ENCODE data around the gene XYLT2. TPM values are rescaled to one million over a fixed set of nuclear protein-coding genes. Genes with fewer than 3 reads are reported as not detected.

Gene XYLT2
- total and polyA plus RNA-seq, 2 of the 13 experiments (the other 11 are each of a cell fraction or from before 2014, with no cell fraction given) = 17.0 to 22.1 TPM

DNA sequence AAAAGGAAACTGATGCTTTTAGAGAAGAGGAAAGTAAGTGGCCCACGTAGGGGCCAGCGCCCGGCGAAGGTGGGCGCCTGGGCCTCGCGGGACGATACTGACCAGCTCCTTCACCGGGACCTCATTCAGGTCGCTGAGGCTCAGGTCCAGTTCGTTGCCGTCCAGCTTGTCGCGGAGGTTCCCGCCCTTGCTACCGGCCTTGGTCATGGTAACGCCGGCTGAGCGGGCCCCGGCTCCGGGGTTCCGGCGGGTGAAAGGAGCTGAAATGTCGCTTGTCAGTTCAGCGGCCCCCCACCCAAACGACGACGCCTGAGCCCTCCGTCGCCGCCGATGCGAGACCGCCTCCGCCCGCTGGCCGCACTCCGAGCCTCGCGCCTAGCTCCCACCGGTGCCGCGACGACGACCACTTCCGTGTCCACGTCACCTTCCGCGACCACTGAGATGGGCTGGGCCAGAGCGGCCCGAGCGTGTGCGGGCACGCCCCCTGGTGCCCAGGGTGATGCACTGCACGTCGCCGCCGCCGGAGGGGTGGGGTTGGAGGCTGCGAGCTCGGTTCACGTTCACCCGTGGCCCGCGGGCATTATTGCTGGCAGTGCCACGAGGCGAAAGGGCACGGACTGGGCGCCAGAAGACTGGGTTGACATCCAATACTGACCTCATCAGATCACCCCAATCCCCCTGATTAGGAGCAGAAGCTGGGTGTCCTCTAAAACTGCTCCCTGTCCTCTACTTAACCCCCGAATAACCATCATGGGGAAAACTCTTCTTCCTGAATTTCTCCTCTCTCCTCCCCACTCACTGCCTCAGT is 51.4 kb downstream of the XYLT2 start, which contains the start of gene LRRC59 (continued):
- TF ChIP-seq PRMT3 (CRISPR knock-in tag; IDR thresholded peaks at IDR 0.05; ENCODE audit: borderline replicate concordance, low read depth) = peak; percentile 93; the same call in 1 of the 2 replicates
- peak; percentile 92 for TF ChIP-seq AGO2 (optimal IDR thresholded peaks at IDR 0.05; ENCODE audit: low read depth, low read length)
- no peak for TF ChIP-seq ZNF382 (CRISPR knock-in tag; IDR thresholded peaks at IDR 0.05; ENCODE audit: borderline replicate concordance)
- TF ChIP-seq SMARCC2 (IDR thresholded peaks at IDR 0.05) = no peak
- peak; percentile 87 for TF ChIP-seq YY1 (IDR thresholded peaks at IDR 0.05; ENCODE audit: insufficient read depth, insufficient replicate concordance, low read depth, low read length)
- TF ChIP-seq, protein P1, sequence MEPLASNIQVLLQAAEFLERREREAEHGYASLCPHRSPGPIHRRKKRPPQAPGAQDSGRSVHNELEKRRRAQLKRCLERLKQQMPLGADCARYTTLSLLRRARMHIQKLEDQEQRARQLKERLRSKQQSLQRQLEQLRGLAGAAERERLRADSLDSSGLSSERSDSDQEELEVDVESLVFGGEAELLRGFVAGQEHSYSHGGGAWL (CRISPR knock-in tag; IDR thresholded peaks at IDR 0.05) = peak; percentile 98
- peak; percentile 92 for TF ChIP-seq JARID2 (CRISPR knock-in tag; IDR thresholded peaks at IDR 0.05; ENCODE audit: insufficient replicate concordance)
- peak; percentile 98; the same call in 1 of the 2 replicates for TF ChIP-seq ZNF780A (CRISPR knock-in tag; IDR thresholded peaks at IDR 0.05)
- TF ChIP-seq TAF15 (IDR thresholded peaks at IDR 0.05; ENCODE audit: low read depth, low read length, poor library complexity, severe bottlenecking) = no peak
- TF ChIP-seq ZC3H4 (CRISPR knock-in tag; IDR thresholded peaks at IDR 0.05; ENCODE audit: borderline replicate concordance) = no peak; the same call in 1 of the 2 replicates
- peak; percentile 79 for TF ChIP-seq ISL2 (CRISPR knock-in tag; IDR thresholded peaks at IDR 0.05)
- TF ChIP-seq, protein P2, sequence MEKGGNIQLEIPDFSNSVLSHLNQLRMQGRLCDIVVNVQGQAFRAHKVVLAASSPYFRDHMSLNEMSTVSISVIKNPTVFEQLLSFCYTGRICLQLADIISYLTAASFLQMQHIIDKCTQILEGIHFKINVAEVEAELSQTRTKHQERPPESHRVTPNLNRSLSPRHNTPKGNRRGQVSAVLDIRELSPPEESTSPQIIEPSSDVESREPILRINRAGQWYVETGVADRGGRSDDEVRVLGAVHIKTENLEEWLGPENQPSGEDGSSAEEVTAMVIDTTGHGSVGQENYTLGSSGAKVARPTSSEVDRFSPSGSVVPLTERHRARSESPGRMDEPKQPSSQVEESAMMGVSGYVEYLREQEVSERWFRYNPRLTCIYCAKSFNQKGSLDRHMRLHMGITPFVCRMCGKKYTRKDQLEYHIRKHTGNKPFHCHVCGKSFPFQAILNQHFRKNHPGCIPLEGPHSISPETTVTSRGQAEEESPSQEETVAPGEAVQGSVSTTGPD (CRISPR knock-in tag; IDR thresholded peaks at IDR 0.05) = 0 out of 2 replicates have a peak, but pooled peaks have one; percentile 43
- TF ChIP-seq PAX8 (CRISPR knock-in tag; IDR thresholded peaks at IDR 0.05; ENCODE audit: borderline replicate concordance) = 0 out of 2 replicates have a peak, but pooled peaks have one; percentile 62
- no peak for TF ChIP-seq ZFP36L2 (CRISPR knock-in tag; IDR thresholded peaks at IDR 0.05)
- TF ChIP-seq LCORL (IDR thresholded peaks at IDR 0.05) = no peak
- TF ChIP-seq LCORL (CRISPR knock-in tag; IDR thresholded peaks at IDR 0.05) = peak; percentile 97
- peak; percentile 77; the same call in 1 of the 2 replicates for TF ChIP-seq NCOA2 (CRISPR knock-in tag; IDR thresholded peaks at IDR 0.05)
- TF ChIP-seq, protein P3, sequence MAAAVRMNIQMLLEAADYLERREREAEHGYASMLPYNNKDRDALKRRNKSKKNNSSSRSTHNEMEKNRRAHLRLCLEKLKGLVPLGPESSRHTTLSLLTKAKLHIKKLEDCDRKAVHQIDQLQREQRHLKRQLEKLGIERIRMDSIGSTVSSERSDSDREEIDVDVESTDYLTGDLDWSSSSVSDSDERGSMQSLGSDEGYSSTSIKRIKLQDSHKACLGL (CRISPR knock-in tag; IDR thresholded peaks at IDR 0.05) = peak; percentile 96
- peak; percentile 96; the same call in 1 of the 2 replicates for TF ChIP-seq NFKB2 (CRISPR knock-in tag; IDR thresholded peaks at IDR 0.05; ENCODE audit: borderline replicate concordance)
- TF ChIP-seq FOXM1 (CRISPR knock-in tag; IDR thresholded peaks at IDR 0.05) = no peak
- no peak; the same call in 1 of the 2 replicates for TF ChIP-seq NFIC (IDR thresholded peaks at IDR 0.05; ENCODE audit: low read length)
- TF ChIP-seq TOE1 (CRISPR knock-in tag; IDR thresholded peaks at IDR 0.05) = peak; percentile 93
- peak; percentile 80; the same call in 1 of the 2 replicates for TF ChIP-seq KLF12 (CRISPR knock-in tag; IDR thresholded peaks at IDR 0.05; ENCODE audit: borderline replicate concordance)
- peak; percentile 27; the same call in 1 of the 2 replicates for TF ChIP-seq NKX3-1 (CRISPR knock-in tag; IDR thresholded peaks at IDR 0.05)
- TF ChIP-seq ZBTB7B (CRISPR knock-in tag; IDR thresholded peaks at IDR 0.05) = peak; percentile 98
- TF ChIP-seq U2AF2 (IDR thresholded peaks at IDR 0.05; ENCODE audit: low read depth, low read length) = no peak
- TF ChIP-seq MED13 (CRISPR knock-in tag; IDR thresholded peaks at IDR 0.05) = peak; percentile 86

All from HepG2 (cell line).